GM21825 (cell line): Measurements from ENCODE around the gene SYT13.

ENCODE experiments used
- ATAC-seq: cut with Tn5 transposase; IDR thresholded peaks from one replicate; pipeline ENCODE4 v1.9.1; 2021; ENCODE audit warnings: mild to moderate bottlenecking, moderate library complexity; ENCODE audit not compliant: unreplicated experiment

The SYT13 gene, protein sequence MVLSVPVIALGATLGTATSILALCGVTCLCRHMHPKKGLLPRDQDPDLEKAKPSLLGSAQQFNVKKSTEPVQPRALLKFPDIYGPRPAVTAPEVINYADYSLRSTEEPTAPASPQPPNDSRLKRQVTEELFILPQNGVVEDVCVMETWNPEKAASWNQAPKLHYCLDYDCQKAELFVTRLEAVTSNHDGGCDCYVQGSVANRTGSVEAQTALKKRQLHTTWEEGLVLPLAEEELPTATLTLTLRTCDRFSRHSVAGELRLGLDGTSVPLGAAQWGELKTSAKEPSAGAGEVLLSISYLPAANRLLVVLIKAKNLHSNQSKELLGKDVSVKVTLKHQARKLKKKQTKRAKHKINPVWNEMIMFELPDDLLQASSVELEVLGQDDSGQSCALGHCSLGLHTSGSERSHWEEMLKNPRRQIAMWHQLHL

DNA sequence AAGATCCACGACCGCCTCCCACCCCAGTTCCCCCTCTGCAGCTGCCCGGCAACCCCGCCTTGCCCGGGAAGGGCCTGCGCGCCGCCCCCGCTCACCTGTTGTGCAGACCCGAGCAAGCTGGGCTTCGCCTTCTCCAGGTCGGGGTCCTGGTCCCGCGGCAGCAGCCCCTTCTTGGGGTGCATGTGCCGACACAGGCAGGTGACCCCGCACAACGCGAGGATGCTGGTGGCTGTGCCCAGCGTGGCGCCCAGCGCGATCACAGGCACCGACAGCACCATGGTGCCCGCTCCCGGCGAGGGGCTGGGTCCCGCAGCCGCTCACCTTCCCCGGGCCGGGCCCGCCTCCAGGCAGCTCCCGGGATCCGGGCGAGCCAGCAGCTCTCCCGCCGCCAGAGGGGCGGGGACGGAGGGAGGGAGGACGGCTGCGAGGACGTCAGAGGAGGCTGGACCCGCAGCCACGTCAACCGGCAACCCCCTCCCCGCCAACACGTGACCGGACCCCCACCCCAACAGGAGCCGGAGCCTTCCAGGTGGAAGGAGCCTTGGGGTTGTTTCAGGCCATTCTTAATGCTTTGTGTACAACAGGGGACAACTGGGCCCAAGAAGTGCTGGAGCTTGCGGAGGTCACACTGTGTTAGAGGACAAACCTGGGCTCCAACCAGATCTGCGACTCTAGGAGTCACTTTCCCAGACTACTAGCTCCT is at the start of gene SYT13:
TSS of gene SYT13 (minus strand) at position 412 of the 703 bp plus-strand sequence. CDS start at position 278, 134 bp downstream.
- no peak for ATAC-seq

DNA sequence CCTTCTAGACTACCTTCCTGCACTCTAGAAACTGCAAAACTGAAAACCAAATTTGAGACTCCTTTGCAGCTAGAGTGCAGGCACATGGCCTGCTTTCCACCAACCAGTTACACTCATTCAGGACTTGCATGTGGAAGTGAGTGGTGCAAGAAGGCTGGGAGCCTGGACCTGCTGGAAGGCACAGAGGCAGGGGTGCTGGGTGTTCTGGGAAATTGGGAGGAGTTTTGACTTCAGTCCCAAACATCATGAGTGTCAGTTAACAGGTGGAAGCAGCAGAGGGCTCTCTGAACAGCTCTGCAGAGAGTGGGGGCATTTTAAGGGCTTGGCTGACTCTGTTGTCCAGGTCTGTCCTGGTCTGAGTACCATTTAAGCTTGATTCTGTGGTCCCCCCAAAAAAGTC is 49.3 kb upstream of the SYT13 start:
- ATAC-seq: no peak

DNA sequence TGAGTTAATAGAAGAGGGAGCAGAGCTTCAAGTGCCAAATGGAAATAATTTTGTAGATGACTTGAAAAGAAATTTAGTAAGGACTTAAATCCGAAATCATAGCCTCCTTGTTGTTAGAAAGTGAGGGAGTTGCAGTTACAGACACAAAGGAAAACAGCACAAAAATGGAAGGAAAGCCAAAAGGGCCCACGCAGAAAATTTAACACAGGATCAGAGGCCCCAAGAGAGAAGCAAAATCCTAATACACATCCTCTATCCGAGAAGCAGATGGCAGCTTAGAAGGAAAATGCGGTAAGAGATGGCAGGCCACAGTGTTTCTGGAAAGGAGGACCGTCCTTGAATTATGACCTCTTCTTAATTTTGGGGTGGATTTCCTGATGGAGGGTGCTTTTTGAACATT is 48.7 kb upstream of the SYT13 start:
- ATAC-seq: no peak

GRCh38 chr11:45334410-45334809 is 48.3 kb upstream of the SYT13 start:
- no peak for ATAC-seq

DNA sequence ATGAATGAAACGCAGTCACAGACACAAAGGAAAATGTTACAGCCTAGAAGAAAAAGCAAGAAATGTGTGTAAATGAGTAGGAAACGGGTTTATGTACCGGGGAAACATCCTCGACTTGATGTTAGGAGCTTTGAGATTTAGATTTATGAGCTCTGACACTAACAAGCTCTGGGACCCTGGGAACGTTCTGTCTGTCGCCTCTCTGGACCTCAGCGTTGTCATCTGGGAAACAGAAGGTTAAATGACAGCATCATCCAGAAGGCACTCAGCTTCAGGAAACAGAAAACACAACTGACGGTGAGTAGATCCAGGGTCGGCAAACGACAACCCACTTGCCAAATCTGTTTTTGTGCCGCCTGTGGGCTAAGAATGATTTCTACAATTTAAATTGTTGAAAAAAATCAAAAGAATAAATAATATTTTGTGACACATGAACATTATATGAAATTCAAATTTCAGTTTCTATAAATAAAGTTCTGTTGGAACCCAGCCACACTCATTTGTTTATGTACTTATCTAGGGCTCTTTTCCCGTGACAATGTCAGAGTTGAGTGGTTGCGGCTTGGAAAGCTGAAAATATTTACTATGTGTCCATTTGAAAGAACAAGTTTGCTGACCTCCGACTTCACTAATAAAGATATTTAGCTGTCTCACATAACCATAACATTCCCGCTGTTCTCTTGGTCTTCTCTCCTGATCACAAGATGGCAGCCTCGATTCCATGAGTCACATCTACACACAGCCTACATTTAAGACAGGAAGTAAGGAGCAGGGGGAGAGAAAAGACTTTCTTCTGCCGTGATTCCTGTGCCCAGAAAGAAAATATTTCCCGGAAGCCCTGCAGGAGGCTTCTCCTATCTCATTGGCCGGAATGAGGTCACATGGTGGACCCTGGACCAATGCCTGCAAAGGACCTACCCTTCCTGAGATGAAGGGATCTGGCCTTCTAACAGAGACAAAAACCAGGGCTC is 47.1 kb upstream of the SYT13 start:
- ATAC-seq: no peak

GRCh38 chr11:45332276-45332934 is 46.3 kb upstream of the SYT13 start:
- ATAC-seq: no peak

DNA sequence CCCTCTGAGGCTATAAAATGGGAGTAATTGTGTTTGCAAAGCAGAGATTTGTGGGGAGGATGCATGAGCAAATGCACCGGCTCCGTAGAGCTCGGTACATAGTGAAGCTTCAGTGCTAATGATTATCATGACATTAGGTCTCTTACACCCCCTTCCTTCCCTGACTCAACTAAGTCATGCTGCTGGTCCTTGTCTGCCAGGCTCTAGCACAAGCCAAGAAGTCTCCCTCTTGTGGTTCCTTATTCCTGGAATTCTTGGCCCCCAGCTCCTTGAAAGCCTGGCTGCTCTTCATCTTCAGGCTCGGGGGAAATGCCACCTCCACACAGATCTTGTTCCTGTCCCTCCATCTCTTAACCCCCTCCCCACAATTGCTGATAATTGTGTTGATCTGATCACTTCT is 45.7 kb upstream of the SYT13 start:
- ATAC-seq: no peak

- no peak for ATAC-seq
Measured at GRCh38 chr11:45328726-45329125, 42.6 kb upstream of the SYT13 start.

- no peak for ATAC-seq
Measured at GRCh38 chr11:45324459-45324858, 38.3 kb upstream of the SYT13 start.

DNA sequence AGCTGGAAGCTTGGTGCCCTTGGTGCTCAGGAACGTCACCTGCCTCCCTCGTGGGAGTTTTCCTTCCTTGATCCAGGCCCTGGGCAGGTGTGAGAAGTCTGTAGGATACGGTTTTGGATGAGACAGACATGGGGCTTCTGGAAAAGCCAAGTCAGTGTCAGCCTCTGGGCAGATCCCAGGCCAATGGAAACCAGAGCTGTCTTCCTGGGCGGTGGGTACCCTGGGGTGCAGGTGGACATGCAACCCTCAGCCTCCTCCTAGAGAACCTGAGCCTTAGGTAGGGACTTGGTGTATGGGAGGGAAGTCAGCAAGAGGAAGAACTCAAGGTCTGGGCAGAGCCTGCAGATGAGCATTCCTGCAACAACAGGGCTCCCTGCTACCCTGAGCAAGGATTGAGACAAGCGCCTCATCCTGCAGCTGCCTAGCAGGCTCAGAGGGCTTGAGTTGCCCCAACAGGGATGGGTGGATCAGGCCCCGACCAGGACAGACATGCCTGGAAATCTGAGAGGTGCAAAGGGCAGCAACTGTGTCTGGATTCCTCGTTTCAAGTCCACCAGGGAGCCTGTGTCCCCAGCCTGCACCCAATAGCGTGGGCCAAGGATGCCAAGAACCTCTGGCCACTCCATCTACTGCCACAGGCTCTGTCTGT is 37.6 kb upstream of the SYT13 start:
- ATAC-seq: no peak

DNA sequence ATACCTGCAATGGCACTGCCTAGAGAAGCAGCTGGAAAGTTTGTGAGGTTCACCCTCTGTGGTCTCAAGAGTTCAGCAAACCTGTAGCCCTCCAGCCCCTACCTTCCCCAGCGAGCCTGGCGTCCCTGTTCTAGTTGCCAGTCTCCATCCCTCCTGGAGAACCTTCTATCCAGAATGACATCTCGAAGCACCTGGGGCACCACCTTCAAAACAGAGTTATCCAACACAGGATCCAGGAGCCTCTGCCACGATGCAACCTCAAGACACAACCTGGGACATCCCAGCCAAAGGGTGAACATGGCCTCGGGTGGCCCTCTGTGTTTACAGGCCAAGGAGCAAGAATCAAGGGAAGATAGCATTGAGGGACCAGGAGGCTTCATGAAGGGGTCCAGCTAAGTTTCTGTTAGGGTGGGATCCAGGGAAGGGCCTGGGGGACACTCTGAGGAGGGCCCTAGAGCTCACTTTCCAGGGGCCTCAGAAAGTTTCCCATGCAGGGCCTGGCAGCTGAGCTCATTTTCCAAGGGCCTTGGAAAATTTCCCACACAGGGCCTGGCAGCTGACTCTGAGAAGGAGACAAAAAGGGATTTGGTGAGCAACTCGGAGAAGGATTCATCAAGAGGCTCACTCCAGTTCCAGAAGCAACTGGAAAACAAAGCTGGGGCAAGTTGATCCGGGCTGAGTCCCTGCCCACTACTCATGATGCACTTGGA is 36.9 kb upstream of the SYT13 start:
- ATAC-seq: no peak

DNA sequence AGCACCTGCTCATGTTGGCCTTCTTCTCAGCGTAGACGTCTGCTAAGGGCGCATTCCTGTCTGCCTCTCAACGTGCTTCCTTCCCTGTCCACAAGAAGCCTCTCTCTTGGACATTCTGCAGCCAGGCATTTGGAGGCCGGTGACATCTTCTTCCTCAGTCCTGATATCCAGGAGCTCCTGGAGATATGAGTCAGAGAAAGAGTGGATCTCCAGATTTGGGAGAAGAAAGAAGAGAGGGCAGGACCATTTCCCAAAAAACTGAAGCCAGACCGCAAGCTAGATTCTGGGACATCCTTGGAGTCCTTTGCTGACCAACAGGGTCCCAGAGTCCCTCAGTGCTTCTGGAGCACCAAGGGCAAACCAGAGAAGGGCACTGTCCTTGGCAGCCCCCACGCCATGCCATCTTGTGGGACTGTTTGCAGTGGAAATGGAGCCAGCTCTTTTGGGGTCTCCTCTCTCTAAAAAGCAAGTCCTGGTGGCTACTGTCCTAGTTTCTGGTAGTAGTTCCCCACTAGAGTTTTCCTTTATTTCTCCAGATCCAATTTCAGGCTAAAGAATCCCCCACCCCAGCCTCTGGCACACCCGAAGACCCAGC is 36.1 kb upstream of the SYT13 start:
- ATAC-seq: no peak

GRCh38 chr11:45321669-45322068 is 35.5 kb upstream of the SYT13 start:
- ATAC-seq: no peak

DNA sequence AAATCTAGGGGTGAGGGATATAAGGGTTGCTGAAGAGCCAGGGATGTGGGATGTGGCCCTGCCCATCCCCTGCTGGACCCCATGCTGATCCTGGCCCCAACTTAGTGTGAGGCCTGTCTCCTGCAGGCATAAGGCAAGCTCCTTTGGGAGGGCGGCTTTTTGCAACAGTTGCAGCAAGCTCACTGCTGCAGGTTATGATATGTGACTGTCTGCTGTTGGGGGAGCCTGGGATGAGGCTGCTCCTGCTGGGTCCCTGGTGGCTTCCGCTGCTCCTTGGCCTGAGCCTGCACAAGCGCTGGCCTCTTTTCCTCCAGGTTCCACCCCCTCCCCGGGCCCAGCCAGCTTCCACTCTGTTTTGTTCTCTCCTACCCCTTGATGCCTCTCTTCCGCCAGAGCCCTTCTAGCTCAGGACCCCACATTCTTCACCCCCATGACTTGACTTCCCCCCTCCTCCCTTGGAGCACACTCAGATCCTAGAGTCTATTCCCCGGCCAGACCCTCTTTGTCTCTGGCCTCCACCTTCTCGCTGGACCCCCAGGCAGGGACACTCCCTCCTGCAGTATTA is 35.0 kb upstream of the SYT13 start:
- no peak for ATAC-seq

DNA sequence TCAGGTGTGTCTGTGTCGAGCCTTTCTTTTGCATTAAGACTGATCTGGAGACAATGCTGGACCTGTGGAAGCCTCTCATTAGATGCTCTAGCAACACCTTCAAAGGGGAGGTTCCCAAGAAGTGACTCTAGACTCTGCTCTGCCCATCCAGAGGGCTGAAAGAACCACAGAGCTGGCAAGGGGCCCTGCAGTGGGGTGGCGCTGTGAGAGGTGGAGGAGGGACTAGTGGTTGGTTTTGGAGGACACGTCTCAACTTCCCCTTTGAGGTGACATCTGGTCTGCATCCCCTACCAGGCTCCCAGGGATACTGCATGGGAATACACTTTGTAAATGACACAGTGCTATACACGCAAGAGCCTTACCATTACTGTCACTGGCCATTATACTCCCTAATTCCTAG is 34.2 kb upstream of the SYT13 start:
- ATAC-seq: no peak

DNA sequence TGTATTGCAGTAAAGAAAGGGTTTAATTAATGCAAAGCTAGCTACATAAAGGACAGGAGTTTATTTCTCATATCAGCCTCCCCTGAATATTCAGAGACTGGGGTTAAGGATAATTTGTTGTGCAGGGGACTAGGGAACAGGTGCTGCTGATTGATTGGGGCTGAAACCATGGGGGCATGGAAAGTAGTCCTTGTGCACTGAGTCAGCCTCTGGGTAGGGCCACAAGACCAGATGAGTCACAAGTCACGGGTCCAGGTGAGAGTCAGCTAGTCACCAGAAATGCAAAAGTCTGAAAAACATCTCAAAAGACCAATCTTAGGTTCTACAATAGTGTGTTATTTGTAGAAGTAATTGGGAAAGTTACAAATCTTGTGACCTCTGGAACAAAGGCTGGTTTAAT is 32.9 kb upstream of the SYT13 start:
- no peak for ATAC-seq

DNA sequence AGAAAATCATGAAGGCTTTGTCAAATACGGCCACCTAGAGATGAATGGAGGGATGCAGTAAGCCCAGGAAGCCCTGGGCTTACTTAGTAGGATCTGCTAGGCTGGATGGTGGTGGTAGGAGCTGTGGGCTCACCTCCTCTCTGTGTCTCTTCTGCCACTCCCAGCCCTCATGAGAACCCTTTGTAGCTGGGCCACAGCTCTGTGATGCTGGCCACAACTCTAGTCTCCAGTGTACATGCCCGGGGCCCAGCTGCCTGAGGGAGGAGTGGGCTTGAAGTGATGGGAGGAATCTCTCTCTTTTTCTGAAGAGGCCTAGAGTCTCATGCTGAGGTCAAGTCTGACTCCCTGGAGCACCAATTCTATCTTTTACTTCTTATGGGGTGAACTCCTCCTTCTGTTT is 32.4 kb upstream of the SYT13 start:
- ATAC-seq: no peak

- no peak for ATAC-seq
Measured at GRCh38 chr11:45316258-45316657, 30.1 kb upstream of the SYT13 start.

- ATAC-seq: no peak
Measured at GRCh38 chr11:45314900-45315299, 28.8 kb upstream of the SYT13 start.
